ENCODE results near the gene ACSS3.
"Not testable (repeated sequence)": the region's sequence is repeated elsewhere in the genome, so short reads cannot be mapped to it uniquely, and the experiment has no call there.

ACSS3 gene

GRCh38 chr12:81172851-81173250 is 95.0 kb downstream of the ACSS3 start:
- TF ChIP-seq, protein P1, sequence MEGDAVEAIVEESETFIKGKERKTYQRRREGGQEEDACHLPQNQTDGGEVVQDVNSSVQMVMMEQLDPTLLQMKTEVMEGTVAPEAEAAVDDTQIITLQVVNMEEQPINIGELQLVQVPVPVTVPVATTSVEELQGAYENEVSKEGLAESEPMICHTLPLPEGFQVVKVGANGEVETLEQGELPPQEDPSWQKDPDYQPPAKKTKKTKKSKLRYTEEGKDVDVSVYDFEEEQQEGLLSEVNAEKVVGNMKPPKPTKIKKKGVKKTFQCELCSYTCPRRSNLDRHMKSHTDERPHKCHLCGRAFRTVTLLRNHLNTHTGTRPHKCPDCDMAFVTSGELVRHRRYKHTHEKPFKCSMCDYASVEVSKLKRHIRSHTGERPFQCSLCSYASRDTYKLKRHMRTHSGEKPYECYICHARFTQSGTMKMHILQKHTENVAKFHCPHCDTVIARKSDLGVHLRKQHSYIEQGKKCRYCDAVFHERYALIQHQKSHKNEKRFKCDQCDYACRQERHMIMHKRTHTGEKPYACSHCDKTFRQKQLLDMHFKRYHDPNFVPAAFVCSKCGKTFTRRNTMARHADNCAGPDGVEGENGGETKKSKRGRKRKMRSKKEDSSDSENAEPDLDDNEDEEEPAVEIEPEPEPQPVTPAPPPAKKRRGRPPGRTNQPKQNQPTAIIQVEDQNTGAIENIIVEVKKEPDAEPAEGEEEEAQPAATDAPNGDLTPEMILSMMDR (conservative IDR thresholded peaks at IDR 0.05; ENCODE audit: control insufficient read depth, insufficient read depth, low read depth, low read length): no peak
- no peak for DNase-seq (ENCODE audit: low read depth)
- H3K4me3 ChIP-seq (ENCODE audit: control insufficient read depth, low read depth, low read length): no peak overlapping the region

DNA sequence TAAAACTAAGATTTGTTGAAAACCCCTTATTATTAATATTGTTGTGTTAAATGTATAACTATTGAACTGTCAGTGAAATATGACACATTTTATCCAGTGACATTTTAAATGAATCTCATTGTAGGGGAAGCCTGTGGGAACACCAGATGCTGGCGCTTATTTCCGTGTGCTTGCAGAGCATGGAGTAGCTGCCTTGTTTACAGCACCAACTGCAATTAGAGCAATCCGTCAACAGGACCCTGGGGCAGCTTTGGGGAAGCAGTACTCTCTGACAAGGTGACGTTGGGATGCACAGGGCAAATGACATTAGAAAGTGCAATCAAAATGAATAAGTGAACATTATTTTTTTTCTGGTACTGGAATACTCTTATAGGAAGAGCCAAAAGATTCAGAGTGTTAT is 96.8 kb downstream of the ACSS3 start:
- DNase-seq (ENCODE audit: low read depth): no peak
- H3K4me3 ChIP-seq (ENCODE audit: control insufficient read depth, low read depth, low read length): no peak overlapping the region
- TF ChIP-seq, protein P1 (conservative IDR thresholded peaks at IDR 0.05; ENCODE audit: control insufficient read depth, insufficient read depth, low read depth, low read length): no peak

- H3K4me3 ChIP-seq (ENCODE audit: control insufficient read depth, low read depth, low read length): no peak overlapping the region
- TF ChIP-seq, protein P1 (conservative IDR thresholded peaks at IDR 0.05; ENCODE audit: control insufficient read depth, insufficient read depth, low read depth, low read length): no peak
- peak; percentile 25 for DNase-seq (ENCODE audit: low read depth)
These were observed 98.9 kb downstream of the ACSS3 start for GRCh38 chr12:81176796-81177195.

- peak; percentile 19 for DNase-seq (ENCODE audit: low read depth)
- H3K4me3 ChIP-seq (ENCODE audit: control insufficient read depth, low read depth, low read length): no peak overlapping the region
- TF ChIP-seq, protein P1 (conservative IDR thresholded peaks at IDR 0.05; ENCODE audit: control insufficient read depth, insufficient read depth, low read depth, low read length): no peak
These were observed 103.8 kb downstream of the ACSS3 start for GRCh38 chr12:81181691-81182090.

DNA sequence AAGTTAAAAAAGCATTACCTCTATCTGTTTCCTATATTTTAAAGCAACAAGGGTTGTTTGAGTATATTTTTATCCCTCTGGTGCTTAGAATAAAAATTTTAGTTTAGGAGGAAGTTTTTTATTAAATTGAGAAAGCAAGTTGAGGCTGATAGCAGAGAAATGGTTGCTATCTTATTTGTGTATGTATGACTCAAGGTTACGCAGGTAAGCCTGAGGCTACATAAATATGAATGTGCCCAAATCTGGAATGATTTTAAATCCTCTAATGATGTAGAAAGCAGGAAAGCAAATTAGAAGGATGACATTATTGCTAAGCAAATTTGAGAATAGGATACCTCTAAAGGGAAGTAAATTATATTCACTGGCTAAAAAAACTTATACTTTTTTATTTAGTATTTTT is 109.8 kb downstream of the ACSS3 start:
- no peak overlapping the region for H3K4me3 ChIP-seq (ENCODE audit: control insufficient read depth, low read depth, low read length)
- TF ChIP-seq, protein P1 (conservative IDR thresholded peaks at IDR 0.05; ENCODE audit: control insufficient read depth, insufficient read depth, low read depth, low read length): no peak
- DNase-seq (ENCODE audit: low read depth): no peak

- DNase-seq (ENCODE audit: low read depth): no peak
- TF ChIP-seq, protein P1 (conservative IDR thresholded peaks at IDR 0.05; ENCODE audit: control insufficient read depth, insufficient read depth, low read depth, low read length): no peak
- no peak overlapping the region for H3K4me3 ChIP-seq (ENCODE audit: control insufficient read depth, low read depth, low read length)
These were observed 118.7 kb downstream of the ACSS3 start for GRCh38 chr12:81196595-81196994.

DNA sequence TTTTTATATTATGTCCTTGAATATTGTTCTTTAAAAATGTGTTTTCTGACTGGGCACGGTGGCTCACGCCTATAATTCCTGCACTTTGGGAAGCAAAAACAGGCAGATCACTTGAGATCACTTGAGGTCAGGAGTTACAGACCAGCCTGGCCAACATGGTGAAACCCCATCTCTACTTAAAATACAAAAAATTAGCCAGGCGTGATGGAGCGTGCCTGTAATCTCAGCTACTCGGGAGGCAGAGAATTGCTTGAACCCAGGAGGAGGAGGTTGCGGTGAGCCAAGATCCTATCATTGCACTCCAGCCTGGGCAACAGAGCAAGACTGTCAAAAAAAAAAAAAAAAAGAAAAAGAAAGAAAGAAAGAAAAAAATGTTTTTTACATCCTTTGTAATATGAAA is 122.7 kb downstream of the ACSS3 start:
- H3K4me3 ChIP-seq (ENCODE audit: control insufficient read depth, low read depth, low read length); DNase-seq (ENCODE audit: low read depth): not testable (repeated sequence)

All from fibroblast of mammary gland (primary cell).